IPS-15b (cell line): Measurements from ENCODE around the gene GJC3.

ENCODE experiments used
- H3K27me3 ChIP-seq: one replicate; pipeline ENCODE4 v1.6.1; 2013; ENCODE audit warnings: low read length; ENCODE audit not compliant: control insufficient read depth, insufficient read depth
- H3K36me3 ChIP-seq: one replicate; pipeline ENCODE4 v1.6.1; 2013; ENCODE audit warnings: low read length; ENCODE audit not compliant: control insufficient read depth, insufficient read depth
- H3K4me1 ChIP-seq: one replicate; pipeline ENCODE4 v1.6.1; 2013; ENCODE audit warnings: mild to moderate bottlenecking, low read length; ENCODE audit not compliant: control insufficient read depth, insufficient read depth
- H3K4me3 ChIP-seq: one replicate; pipeline ENCODE4 v1.5.1; 2013; ENCODE audit warnings: low read depth, low read length
- H3K9ac ChIP-seq: one replicate; pipeline ENCODE4 v1.6.1; 2013; ENCODE audit warnings: low read depth, mild to moderate bottlenecking, low read length
- H3K9me3 ChIP-seq: one replicate; pipeline ENCODE4 v1.6.1; 2013; ENCODE audit warnings: mild to moderate bottlenecking, low read length; ENCODE audit not compliant: control insufficient read depth, insufficient read depth

Gene GJC3

GRCh38 chr7:99927536-99927935, 1.9 kb downstream of the GJC3 start:
- Histone ChIP-seq H3K4me3 (no peak overlapping the region), H3K27me3 (peaks cover 2% of the 10 kb centered on the region), H3K9ac (no peak overlapping the region)

GRCh38 chr7:99926321-99926720, 3.1 kb downstream of the GJC3 start:
- H3K36me3 ChIP-seq: no peaks in the 10 kb centered on the region
- H3K9ac ChIP-seq: no peak overlapping the region
- peaks cover 3% of the 10 kb centered on the region for H3K4me1 ChIP-seq
- no peak overlapping the region for H3K4me3 ChIP-seq
- H3K9me3 ChIP-seq: no peaks in the 10 kb centered on the region
- H3K27me3 ChIP-seq: peaks cover 2% of the 10 kb centered on the region

More at GRCh38 chr7:99927536-99927935, 1.9 kb downstream of the GJC3 start:
- Histone ChIP-seq H3K4me1 (peaks cover 3% of the 10 kb centered on the region), H3K9me3 (no peaks in the 10 kb centered on the region), H3K36me3 (no peaks in the 10 kb centered on the region)

DNA sequence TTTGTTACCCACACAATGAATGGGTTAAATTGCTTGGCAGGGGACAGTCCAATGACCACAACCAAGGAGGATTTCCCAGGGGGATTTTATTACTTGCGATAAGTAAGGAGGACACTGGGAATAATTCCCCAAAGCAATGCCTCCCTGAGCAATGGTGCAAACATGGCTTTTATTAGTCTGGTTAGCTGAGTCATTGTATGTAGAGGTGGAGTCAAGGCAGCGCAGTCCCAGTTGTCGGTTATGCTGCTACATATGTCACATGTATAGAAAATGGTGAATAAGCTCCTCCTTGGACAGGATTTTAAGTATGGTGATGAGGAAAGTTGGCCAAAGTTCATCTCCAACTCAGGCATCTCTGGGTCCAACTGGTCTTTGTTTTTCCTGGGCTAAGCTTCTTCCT, 6.2 kb downstream of the GJC3 start:
- H3K27me3 ChIP-seq: peaks cover 1% of the 10 kb centered on the region
- H3K36me3 ChIP-seq: no peaks in the 10 kb centered on the region
- no peak overlapping the region for H3K4me3 ChIP-seq
- no peaks in the 10 kb centered on the region for H3K4me1 ChIP-seq
- no peaks in the 10 kb centered on the region for H3K9me3 ChIP-seq
- no peak overlapping the region for H3K9ac ChIP-seq

DNA sequence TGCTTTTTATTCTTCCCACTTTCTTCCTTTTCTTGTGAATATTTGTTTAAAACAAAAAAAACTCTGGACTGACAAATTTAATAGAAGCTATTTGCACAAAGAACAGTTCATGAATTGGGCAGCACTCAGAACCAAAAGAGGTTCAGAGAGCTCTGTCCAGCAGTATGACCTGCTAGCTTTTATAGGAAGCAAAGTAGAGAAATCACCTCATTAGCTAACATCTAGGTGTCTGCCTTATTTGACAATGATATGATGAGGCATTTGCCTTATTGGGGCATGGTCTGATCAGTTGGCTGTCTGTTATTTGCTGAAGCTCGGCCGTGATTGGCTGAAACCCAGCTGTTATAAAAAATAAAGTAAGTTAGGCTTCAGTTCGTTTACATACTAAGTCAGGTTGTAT, 9.3 kb downstream of the GJC3 start:
- no peaks in the 10 kb centered on the region for H3K27me3 ChIP-seq
- H3K4me3 ChIP-seq: peak overlapping the region; percentile 50
- no peaks in the 10 kb centered on the region for H3K4me1 ChIP-seq
- H3K36me3 ChIP-seq: no peaks in the 10 kb centered on the region
- no peaks in the 10 kb centered on the region for H3K9me3 ChIP-seq
- H3K9ac ChIP-seq: no peak overlapping the region

DNA sequence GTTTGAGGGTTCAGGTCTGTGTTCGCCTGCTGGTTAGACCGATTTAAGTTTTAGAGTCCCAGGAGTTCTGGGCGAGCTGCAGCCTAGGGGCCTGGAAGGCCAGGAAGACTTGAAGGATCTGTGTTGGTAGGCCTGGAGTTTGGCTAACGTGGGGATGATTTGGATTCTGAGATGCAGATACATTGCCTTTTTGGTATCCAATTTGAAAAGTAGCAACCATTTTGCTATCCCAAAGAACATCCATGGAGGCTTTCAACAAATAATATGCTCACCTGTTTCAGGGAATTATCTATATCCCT, 9.7 kb downstream of the GJC3 start:
- Histone ChIP-seq H3K36me3 (no peaks in the 10 kb centered on the region), H3K4me1 (no peaks in the 10 kb centered on the region), H3K9me3 (no peaks in the 10 kb centered on the region), H3K4me3 (peak overlapping the region; percentile 50), H3K9ac (no peak overlapping the region), H3K27me3 (no peaks in the 10 kb centered on the region)

GRCh38 chr7:99918959-99919813, 10.2 kb downstream of the GJC3 start, which contains the start of gene TRIM4:
Gene TRIM4 (minus strand): TSS chr7:99919530. CDS start chr7:99919401, 129 bp downstream.
- H3K9ac ChIP-seq: no peak within 1 kb of the TSS
- no peaks in the 10 kb centered on the region for H3K27me3 ChIP-seq
- H3K4me1 ChIP-seq: no peaks in the 10 kb centered on the region
- H3K36me3 ChIP-seq: no peaks in the 10 kb centered on the region
- H3K4me3 ChIP-seq: peak within 1 kb of the TSS; percentile 50
- H3K9me3 ChIP-seq: no peaks in the 10 kb centered on the region

GRCh38 chr7:99910976-99911375, 18.4 kb downstream of the GJC3 start:
- H3K4me3 ChIP-seq: no peak overlapping the region
- H3K4me1 ChIP-seq: no peaks in the 10 kb centered on the region
- H3K9ac ChIP-seq: no peak overlapping the region
- H3K9me3 ChIP-seq: no peaks in the 10 kb centered on the region
- H3K36me3 ChIP-seq: no peaks in the 10 kb centered on the region
- no peaks in the 10 kb centered on the region for H3K27me3 ChIP-seq

- no peaks in the 10 kb centered on the region for H3K4me1 ChIP-seq
- no peaks in the 10 kb centered on the region for H3K9me3 ChIP-seq
- no peak overlapping the region for H3K4me3 ChIP-seq
- H3K9ac ChIP-seq: no peak overlapping the region
- H3K36me3 ChIP-seq: no peaks in the 10 kb centered on the region
- no peaks in the 10 kb centered on the region for H3K27me3 ChIP-seq
Observed at GRCh38 chr7:99901581-99901980, 27.8 kb downstream of the GJC3 start.

- no peak overlapping the region for H3K4me3 ChIP-seq
- H3K9me3 ChIP-seq: no peaks in the 10 kb centered on the region
- H3K9ac ChIP-seq: no peak overlapping the region
- no peaks in the 10 kb centered on the region for H3K36me3 ChIP-seq
- H3K27me3 ChIP-seq: no peaks in the 10 kb centered on the region
- H3K4me1 ChIP-seq: no peaks in the 10 kb centered on the region
Observed at GRCh38 chr7:99899830-99900519, 29.4 kb downstream of the GJC3 start.

GRCh38 chr7:99898836-99899235, 30.6 kb downstream of the GJC3 start:
- no peaks in the 10 kb centered on the region for H3K36me3 ChIP-seq
- H3K27me3 ChIP-seq: no peaks in the 10 kb centered on the region
- H3K4me1 ChIP-seq: no peaks in the 10 kb centered on the region
- H3K9ac ChIP-seq: no peak overlapping the region
- H3K4me3 ChIP-seq: no peak overlapping the region
- no peaks in the 10 kb centered on the region for H3K9me3 ChIP-seq

- no peak overlapping the region for H3K9ac ChIP-seq
- H3K9me3 ChIP-seq: no peaks in the 10 kb centered on the region
- no peaks in the 10 kb centered on the region for H3K36me3 ChIP-seq
- H3K4me3 ChIP-seq: no peak overlapping the region
- H3K4me1 ChIP-seq: no peaks in the 10 kb centered on the region
- H3K27me3 ChIP-seq: no peaks in the 10 kb centered on the region
Observed at GRCh38 chr7:99898023-99898357, 31.4 kb downstream of the GJC3 start.
